OCI-LY7 (cell line): ENCODE results near the gene KRTAP9-2.
"Not testable (repeated sequence)": the region's sequence is repeated elsewhere in the genome, so short reads cannot be mapped to it uniquely, and the experiment has no call there.

ENCODE experiments used
- CTCF ChIP-seq: fragments of 200-600 bp; sonication (generic); conservative IDR thresholded peaks from 2 replicates; pipeline ENCODE4 v1.5.1; 2014; ENCODE audit warnings: mild to moderate bottlenecking, antibody characterized with exemption, low read length, moderate library complexity, mixed read lengths
- EZH2phosphoT487 ChIP-seq: fragments of 200-600 bp; sonication (generic); IDR thresholded peaks from 2 replicates; pipeline ENCODE4 v1.6.1; 2018; ENCODE audit warnings: low read depth, borderline replicate concordance, mild to moderate bottlenecking, mixed run types, antibody characterized with exemption, low read length, moderate library complexity, mixed read lengths

DNA sequence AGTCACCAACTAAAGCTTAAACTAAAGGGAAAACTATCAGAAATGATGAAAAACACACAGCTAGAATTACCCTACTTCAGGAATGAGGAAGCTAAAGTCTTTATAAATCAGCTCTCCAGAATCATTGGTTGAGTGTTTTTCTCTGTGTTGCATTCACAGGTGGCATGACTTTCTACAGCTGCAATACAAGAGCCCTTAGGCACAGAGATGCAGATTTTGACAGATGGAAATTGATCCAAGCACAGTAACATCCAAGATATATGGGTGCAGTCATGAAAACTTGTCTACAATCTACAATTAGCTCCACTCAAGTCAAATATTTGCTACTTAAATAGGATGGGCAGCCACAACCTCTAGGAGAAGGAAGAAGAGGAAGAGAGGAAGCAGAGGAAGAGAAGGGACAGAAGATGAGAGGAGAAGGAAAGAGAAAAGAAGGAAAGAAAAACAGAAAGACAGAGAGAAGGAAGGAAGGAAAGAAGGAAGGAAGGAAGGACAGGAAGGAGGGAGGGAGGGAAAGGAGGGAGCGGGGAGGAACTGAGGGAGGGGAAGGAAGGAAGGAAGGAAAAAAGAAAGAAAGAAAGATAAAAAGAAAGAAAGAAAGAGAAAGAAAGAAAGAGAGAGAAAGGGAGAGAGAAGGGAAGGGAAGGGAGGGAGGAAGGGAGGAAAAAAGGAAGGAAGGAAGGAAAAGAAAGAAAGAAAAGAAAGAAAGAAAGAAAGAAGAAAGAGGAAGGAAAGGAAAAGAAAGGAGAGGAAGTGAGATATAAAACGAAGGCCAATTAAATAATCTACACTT, 20.7 kb downstream of the KRTAP9-2 start:
- not testable (repeated sequence) for TF ChIP-seq CTCF, EZH2phosphoT487
